Measurements from ENCODE around the gene PSEN2.

The PSEN2 gene

GRCh38 chr1:226865590-226865989 lies 4.8 kb upstream of the PSEN2 start:
- TF ChIP-seq CTCF (IDR thresholded peaks at IDR 0.05; ENCODE audit: low read length), result no peak
- no peak for TF ChIP-seq EZH2 (IDR thresholded peaks at IDR 0.05; ENCODE audit: borderline replicate concordance, low read length)
- H2AFZ ChIP-seq (ENCODE audit: low read length), result no peak overlapping the region
- H3K36me3 ChIP-seq (ENCODE audit: insufficient read depth, low read length), result no peaks in the 10 kb centered on the region; the same call in 1 of the 2 replicates
- H3K4me1 ChIP-seq (ENCODE audit: insufficient read depth, low read length, severe bottlenecking), result peaks cover under 1% of the 10 kb centered on the region
- H3K79me2 ChIP-seq (ENCODE audit: insufficient read depth, low read length), result no peaks in the 10 kb centered on the region
- H3K27ac ChIP-seq (ENCODE audit: low read depth, low read length, poor library complexity, severe bottlenecking), result no peak overlapping the region
- no peak overlapping the region for H3K4me3 ChIP-seq (ENCODE audit: low read depth, low read length, poor library complexity, severe bottlenecking)
- peaks cover 14% of the 10 kb centered on the region; the same call in 1 of the 2 replicates for H3K27me3 ChIP-seq (ENCODE audit: insufficient read depth, low read length)
- H3F3A ChIP-seq (ENCODE audit: insufficient read depth, low read length), result no peaks in the 10 kb centered on the region
- H3K9ac ChIP-seq (ENCODE audit: low read length), result no peak overlapping the region
- H3K4me2 ChIP-seq (ENCODE audit: low read length), result no peak overlapping the region
- 0 out of 2 replicates have a peak, but pooled peaks cover 3% of the 10 kb centered on the region for H3K9me3 ChIP-seq (ENCODE audit: low read length)
- no peaks in the 10 kb centered on the region for H3K9me2 ChIP-seq (ENCODE audit: low read depth, low read length)
- H4K20me1 ChIP-seq (ENCODE audit: insufficient read depth, low read length), result no peaks in the 10 kb centered on the region

- no peaks in the 10 kb centered on the region for H4K20me1 ChIP-seq (ENCODE audit: insufficient read depth, low read length)
- H3K4me3 ChIP-seq (ENCODE audit: low read depth, low read length, poor library complexity, severe bottlenecking), result no peak overlapping the region
- peaks cover 7% of the 10 kb centered on the region for H3K4me1 ChIP-seq (ENCODE audit: insufficient read depth, low read length, severe bottlenecking)
- H3K9ac ChIP-seq (ENCODE audit: low read length), result no peak overlapping the region
- H2AFZ ChIP-seq (ENCODE audit: low read length), result no peak overlapping the region
- H3K27me3 ChIP-seq (ENCODE audit: insufficient read depth, low read length), result 0 out of 2 replicates have a peak, but pooled peaks cover 23% of the 10 kb centered on the region
- no peaks in the 10 kb centered on the region for H3F3A ChIP-seq (ENCODE audit: insufficient read depth, low read length)
- H3K9me3 ChIP-seq (ENCODE audit: low read length), result 0 out of 2 replicates have a peak, but pooled peaks cover 3% of the 10 kb centered on the region
- no peaks in the 10 kb centered on the region for H3K9me2 ChIP-seq (ENCODE audit: low read depth, low read length)
- no peak overlapping the region for H3K4me2 ChIP-seq (ENCODE audit: low read length)
- TF ChIP-seq EZH2 (IDR thresholded peaks at IDR 0.05; ENCODE audit: borderline replicate concordance, low read length) (no peak), CTCF (IDR thresholded peaks at IDR 0.05; ENCODE audit: low read length) (no peak)
- no peak overlapping the region for H3K27ac ChIP-seq (ENCODE audit: low read depth, low read length, poor library complexity, severe bottlenecking)
- no peaks in the 10 kb centered on the region for H3K79me2 ChIP-seq (ENCODE audit: insufficient read depth, low read length)
- no peaks in the 10 kb centered on the region; the same call in 1 of the 2 replicates for H3K36me3 ChIP-seq (ENCODE audit: insufficient read depth, low read length)
Observed at GRCh38 chr1:226867461-226868054, 2.9 kb upstream of the PSEN2 start.

- no peaks in the 10 kb centered on the region for H4K20me1 ChIP-seq (ENCODE audit: insufficient read depth, low read length)
- no peak overlapping the region for H3K4me3 ChIP-seq (ENCODE audit: low read depth, low read length, poor library complexity, severe bottlenecking)
- no peaks in the 10 kb centered on the region for H3F3A ChIP-seq (ENCODE audit: insufficient read depth, low read length)
- H3K4me1 ChIP-seq (ENCODE audit: insufficient read depth, low read length, severe bottlenecking), result peaks cover 7% of the 10 kb centered on the region
- no peak for TF ChIP-seq CTCF (IDR thresholded peaks at IDR 0.05; ENCODE audit: low read length)
- TF ChIP-seq EZH2 (IDR thresholded peaks at IDR 0.05; ENCODE audit: borderline replicate concordance, low read length), result no peak
- no peaks in the 10 kb centered on the region for H3K79me2 ChIP-seq (ENCODE audit: insufficient read depth, low read length)
- no peaks in the 10 kb centered on the region; the same call in 1 of the 2 replicates for H3K36me3 ChIP-seq (ENCODE audit: insufficient read depth, low read length)
- no peaks in the 10 kb centered on the region for H3K9me2 ChIP-seq (ENCODE audit: low read depth, low read length)
- no peak overlapping the region for H3K27ac ChIP-seq (ENCODE audit: low read depth, low read length, poor library complexity, severe bottlenecking)
- H3K9ac ChIP-seq (ENCODE audit: low read length), result no peak overlapping the region
- H3K9me3 ChIP-seq (ENCODE audit: low read length), result 0 out of 2 replicates have a peak, but pooled peaks cover 3% of the 10 kb centered on the region
- 0 out of 2 replicates have a peak, but pooled peaks cover 23% of the 10 kb centered on the region for H3K27me3 ChIP-seq (ENCODE audit: insufficient read depth, low read length)
- no peak overlapping the region for H2AFZ ChIP-seq (ENCODE audit: low read length)
- H3K4me2 ChIP-seq (ENCODE audit: low read length), result no peak overlapping the region
Observed at GRCh38 chr1:226868726-226869125, 1.7 kb upstream of the PSEN2 start.
